ENCODE measurements around the gene BORCS5. TPM values are rescaled to one million over a fixed set of nuclear protein-coding genes. Genes with fewer than 3 reads are reported as not detected.

BORCS5 gene
- total RNA-seq, 4 donors from 2014 or later = 14.2 to 45.0 (median 25.6) TPM

- Histone ChIP-seq H3K27me3 (no peaks in the 10 kb centered on the region), H3K4me3 (no peak overlapping the region), H3K36me3 (peaks cover 0 to 10% (median 0%) of the 10 kb centered on the region in 3 donors), H3K27ac (no peak overlapping the region), H3K9me3 (no peaks in the 10 kb centered on the region), H3K4me1 (peaks cover 0 to 26% (median 2%) of the 10 kb centered on the region in 4 donors)
- TF ChIP-seq POLR2A (IDR thresholded peaks at IDR 0.05) = no peak
- TF ChIP-seq EP300 (IDR thresholded peaks at IDR 0.05) = no peak
- no peak for DNase-seq (ENCODE audit: low spot score in 2 of 2)
- 89 to 95% methylated on average over 3 of the region's 3 CpGs for WGBS, 2 donors
Measured at GRCh38 chr12:12381982-12382381, 25.1 kb downstream of the BORCS5 start.

- H3K36me3 ChIP-seq = peaks cover 0 to 10% (median 0%) of the 10 kb centered on the region in 3 donors
- WGBS, 2 donors = 59 to 71% methylated on average over 7 of the region's 7 CpGs
Measured at GRCh38 chr12:12384571-12385340, 27.9 kb downstream of the BORCS5 start.

GRCh38 chr12:12387501-12387900 is 30.6 kb downstream of the BORCS5 start:
- WGBS, 2 donors = 56 to 58% methylated on average over 3 of the region's 3 CpGs
- Histone ChIP-seq H3K27me3 (no peaks in the 10 kb centered on the region), H3K9me3 (no peaks in the 10 kb centered on the region), H3K4me1 (peaks cover 0 to 13% (median 0%) of the 10 kb centered on the region in 4 donors), H3K27ac (no peak overlapping the region), H3K4me3 (no peak overlapping the region), H3K36me3 (peaks cover 0 to 7% (median 0%) of the 10 kb centered on the region in 3 donors)
- TF ChIP-seq EP300 (IDR thresholded peaks at IDR 0.05) (no peak), CTCF (IDR thresholded peaks at IDR 0.05) (no peak), POLR2A (IDR thresholded peaks at IDR 0.05) (no peak)
- no peak for DNase-seq (ENCODE audit: low spot score in 2 of 2)

More at GRCh38 chr12:12384571-12385340, 27.9 kb downstream of the BORCS5 start:
- Histone ChIP-seq H3K4me3 (no peak overlapping the region), H3K27me3 (no peaks in the 10 kb centered on the region), H3K4me1 (peaks cover 0 to 25% (median under 1%) of the 10 kb centered on the region in 4 donors), H3K27ac (peak overlapping the region in 2 of 4 donors; percentile 2 to 34), H3K9me3 (no peaks in the 10 kb centered on the region)
- TF ChIP-seq CTCF (IDR thresholded peaks at IDR 0.05) = no peak
- no peak for TF ChIP-seq EP300 (IDR thresholded peaks at IDR 0.05)
- no peak for TF ChIP-seq POLR2A (IDR thresholded peaks at IDR 0.05)
- no peak for DNase-seq (ENCODE audit: low spot score in 2 of 2)

- Histone ChIP-seq H3K27me3 (no peaks in the 10 kb centered on the region), H3K27ac (peak overlapping the region in 1 of 4 donors; percentile 42), H3K9me3 (no peaks in the 10 kb centered on the region), H3K36me3 (no peaks in the 10 kb centered on the region), H3K4me3 (no peak overlapping the region), H3K4me1 (peaks cover 0 to 17% (median 4%) of the 10 kb centered on the region in 4 donors)
- 75 to 88% methylated on average over 2 of the region's 2 CpGs for WGBS, 2 donors
- TF ChIP-seq EP300 (IDR thresholded peaks at IDR 0.05) (no peak), POLR2A (IDR thresholded peaks at IDR 0.05) (no peak), CTCF (IDR thresholded peaks at IDR 0.05) (no peak)
- DNase-seq (ENCODE audit: low spot score in 2 of 2) = no peak
Measured at GRCh38 chr12:12392413-12392812, 35.5 kb downstream of the BORCS5 start.

GRCh38 chr12:12393171-12393570 is 36.3 kb downstream of the BORCS5 start:
- Histone ChIP-seq H3K9me3 (no peaks in the 10 kb centered on the region), H3K36me3 (no peaks in the 10 kb centered on the region), H3K4me1 (peaks cover 0 to 20% (median 8%) of the 10 kb centered on the region in 4 donors), H3K27me3 (no peaks in the 10 kb centered on the region), H3K27ac (no peak overlapping the region), H3K4me3 (no peak overlapping the region)
- no peak for DNase-seq (ENCODE audit: low spot score in 2 of 2)
- TF ChIP-seq EP300 (IDR thresholded peaks at IDR 0.05) (no peak), CTCF (IDR thresholded peaks at IDR 0.05) (no peak), POLR2A (IDR thresholded peaks at IDR 0.05) (no peak)
- 90 to 96% methylated on average over 2 of the region's 2 CpGs for WGBS, 2 donors
